ENCODE data around the gene TEX14.

DNA sequence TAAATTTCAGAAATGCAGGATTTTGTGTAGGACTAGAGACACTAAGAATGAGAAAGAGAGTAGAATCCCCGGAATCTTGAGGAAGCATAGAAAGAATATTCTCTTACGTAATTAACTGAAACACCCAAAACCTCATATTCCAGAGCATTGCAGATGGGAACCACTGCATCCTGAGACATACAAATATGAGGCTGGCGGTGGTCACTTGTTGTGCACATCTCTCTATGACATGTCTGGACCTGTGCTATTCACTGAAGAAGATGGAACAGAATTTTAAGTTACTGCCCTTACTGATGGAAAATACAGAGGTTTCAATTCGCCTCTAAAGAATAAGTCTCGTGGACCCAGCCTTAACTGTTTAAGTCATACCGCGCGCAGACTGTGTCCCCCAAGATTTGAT is 1.4 kb upstream of the TEX14 start:
- TF ChIP-seq, protein P1, sequence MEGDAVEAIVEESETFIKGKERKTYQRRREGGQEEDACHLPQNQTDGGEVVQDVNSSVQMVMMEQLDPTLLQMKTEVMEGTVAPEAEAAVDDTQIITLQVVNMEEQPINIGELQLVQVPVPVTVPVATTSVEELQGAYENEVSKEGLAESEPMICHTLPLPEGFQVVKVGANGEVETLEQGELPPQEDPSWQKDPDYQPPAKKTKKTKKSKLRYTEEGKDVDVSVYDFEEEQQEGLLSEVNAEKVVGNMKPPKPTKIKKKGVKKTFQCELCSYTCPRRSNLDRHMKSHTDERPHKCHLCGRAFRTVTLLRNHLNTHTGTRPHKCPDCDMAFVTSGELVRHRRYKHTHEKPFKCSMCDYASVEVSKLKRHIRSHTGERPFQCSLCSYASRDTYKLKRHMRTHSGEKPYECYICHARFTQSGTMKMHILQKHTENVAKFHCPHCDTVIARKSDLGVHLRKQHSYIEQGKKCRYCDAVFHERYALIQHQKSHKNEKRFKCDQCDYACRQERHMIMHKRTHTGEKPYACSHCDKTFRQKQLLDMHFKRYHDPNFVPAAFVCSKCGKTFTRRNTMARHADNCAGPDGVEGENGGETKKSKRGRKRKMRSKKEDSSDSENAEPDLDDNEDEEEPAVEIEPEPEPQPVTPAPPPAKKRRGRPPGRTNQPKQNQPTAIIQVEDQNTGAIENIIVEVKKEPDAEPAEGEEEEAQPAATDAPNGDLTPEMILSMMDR (conservative IDR thresholded peaks at IDR 0.05) = no peak
- TF ChIP-seq EZH2 (IDR thresholded peaks at IDR 0.05; ENCODE audit: low read depth) = no peak

Measured in PC-9 (cell line).